NCI-H748 treated with DMSO at 0.1 percent for 48 hours (cell line): ENCODE measurements around the gene ARFGEF2.
"Not testable (repeated sequence)": the region's sequence is repeated elsewhere in the genome, so short reads cannot be mapped to it uniquely, and the experiment has no call there.

ENCODE experiments used
- DNase-seq: peaks from one replicate; lab custom pipeline; 2025; lab: John Stamatoyannopoulos, UW

Gene ARFGEF2

DNA sequence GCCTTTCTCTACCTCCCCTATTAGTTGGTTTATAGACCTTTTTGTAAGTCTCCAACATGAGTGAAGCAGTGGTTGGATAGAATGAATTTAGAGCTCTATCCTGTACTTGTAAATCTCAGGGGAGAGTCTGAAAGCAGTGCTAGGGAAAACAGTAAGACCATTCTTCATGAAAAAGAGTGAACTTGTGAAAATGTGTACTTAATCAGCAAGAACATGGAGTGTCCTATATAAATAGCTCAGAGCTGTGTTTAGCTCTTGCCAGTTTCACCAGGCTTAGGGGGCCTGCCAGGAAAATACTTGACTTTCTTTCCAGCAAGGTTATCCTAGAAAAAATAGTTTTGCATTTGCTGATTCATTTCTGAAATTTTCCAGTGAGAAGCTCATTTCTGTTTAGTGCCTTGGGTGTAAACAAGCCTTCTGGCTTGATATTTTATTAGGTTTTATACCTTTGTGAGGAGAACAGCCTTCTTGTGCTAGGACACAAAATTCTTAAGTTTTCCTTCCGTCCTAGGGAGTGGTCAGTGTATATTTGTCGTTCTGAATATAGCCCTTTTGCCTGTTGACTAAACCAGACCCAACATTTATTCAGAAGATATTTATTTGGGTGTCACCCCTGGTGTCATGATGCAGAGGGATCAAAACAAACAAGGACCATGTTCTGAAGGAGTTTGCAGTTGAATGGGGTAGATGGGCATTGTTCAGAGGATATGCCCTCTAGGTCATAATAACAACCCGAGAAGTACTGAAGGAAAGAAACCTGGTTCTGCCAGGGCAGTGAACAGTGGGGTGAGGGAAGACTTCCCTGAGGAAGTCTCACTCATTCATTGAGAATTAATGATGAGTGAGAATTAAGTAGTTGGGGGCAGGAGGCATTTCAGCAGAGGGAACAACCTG, 7.6 kb downstream of the ARFGEF2 start:
- DNase-seq: no peak

DNA sequence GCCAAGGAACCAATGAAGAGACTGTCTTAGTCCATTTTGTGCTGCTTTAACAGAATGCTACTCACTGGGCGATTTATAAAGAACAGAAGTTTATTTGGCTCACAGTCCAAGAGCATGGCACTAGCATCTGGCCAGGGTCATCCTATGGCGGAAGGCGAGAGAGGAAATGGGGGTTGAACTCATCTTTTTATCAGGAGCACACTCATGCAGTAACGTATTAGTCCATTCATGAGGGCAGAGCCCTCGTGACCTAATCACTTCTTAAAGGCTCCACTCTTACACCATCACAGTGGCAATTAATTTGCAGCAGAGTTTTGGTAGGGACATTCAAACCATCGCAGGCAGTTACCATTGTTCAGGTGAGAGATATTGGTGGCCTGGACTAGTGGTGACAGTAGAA, 8.5 kb downstream of the ARFGEF2 start:
- no peak for DNase-seq

DNA sequence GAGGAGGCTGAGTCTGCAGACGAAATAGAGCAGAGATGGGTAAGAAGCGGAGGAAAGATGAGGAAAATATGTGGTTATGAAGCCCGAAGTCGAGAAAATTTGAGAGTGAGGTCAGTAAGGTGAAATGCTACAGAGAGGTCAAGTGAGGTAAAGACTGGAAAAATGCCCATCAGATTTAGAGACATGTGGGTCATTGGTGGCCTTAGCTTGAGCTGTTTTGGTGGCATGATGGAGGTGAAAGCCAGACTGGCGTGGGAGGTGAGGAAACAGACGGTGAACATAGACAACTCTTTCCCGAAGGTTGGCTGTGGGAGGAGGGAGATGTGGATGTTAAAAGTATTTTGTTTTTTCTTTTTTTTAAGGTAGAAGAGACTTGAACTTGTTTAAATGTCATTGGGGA, 9.4 kb downstream of the ARFGEF2 start:
- DNase-seq: no peak

DNA sequence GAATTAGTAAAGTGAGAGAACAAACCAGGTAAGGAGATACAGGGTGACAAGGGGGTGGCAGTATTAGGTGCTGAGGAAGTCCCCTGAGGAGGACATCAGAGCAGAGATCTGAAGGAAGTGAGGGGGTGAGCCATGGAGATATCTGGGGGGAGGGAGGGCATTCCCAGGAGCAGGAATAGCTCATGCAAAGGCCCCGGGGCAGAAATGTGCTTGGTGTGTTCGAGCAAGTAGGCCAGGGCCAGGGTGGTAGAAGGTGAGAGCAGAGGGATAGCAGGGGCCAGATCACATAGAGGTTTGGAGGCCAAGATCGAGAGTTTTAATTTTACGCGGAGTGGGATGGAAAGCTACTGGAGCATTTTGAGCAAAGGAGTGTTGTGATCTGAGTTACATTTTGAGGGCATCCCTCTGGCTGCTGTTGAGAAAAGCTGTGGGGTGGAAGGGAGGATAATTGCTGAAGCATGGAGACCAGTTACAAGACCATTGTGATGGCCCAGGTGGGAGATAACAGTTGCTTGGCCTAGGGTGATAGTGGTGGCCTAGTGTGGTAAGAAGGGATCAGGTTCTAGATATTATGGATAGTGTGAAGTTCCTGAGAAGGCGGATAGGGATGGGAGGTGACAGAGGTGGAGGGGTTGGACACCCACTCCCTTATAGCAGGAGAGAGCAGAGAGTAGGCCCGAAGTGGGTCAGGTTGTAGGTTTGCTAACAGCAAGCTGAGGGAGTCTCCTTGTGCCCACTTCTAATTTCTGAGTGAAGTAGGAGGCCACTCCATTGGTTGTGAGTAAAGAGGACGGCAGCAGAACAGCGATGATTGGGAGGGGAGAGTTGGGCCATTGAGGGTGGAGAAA, 10.2 kb downstream of the ARFGEF2 start:
- DNase-seq: no peak

DNA sequence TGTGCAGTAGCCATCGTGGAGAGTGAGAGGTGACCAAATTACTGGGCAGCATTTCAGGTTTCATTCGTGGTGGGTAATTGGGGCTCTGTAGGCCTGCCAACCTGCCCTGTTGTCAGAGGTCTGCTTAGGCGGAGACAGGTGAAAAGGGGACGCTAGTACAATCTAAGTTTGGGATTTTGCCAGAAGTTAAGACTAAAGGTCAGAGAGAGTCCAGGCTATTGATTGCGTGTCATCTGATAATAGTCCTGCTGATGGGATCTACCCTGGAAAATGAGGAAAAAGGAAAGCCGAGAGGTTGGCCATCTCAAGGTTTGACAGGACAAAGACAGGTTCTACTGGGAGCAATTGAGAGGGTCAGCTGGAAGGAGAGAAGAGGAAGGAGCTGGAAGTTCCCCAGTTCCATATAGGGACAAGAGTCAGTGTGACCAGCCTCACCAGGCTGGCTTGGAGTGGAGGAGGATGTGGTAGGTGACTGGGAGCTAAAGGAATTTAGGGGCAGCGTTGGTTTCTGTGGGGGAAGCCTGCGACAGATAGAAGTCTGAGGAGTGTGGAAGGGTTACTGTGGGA, 10.9 kb downstream of the ARFGEF2 start:
- DNase-seq: no peak

DNA sequence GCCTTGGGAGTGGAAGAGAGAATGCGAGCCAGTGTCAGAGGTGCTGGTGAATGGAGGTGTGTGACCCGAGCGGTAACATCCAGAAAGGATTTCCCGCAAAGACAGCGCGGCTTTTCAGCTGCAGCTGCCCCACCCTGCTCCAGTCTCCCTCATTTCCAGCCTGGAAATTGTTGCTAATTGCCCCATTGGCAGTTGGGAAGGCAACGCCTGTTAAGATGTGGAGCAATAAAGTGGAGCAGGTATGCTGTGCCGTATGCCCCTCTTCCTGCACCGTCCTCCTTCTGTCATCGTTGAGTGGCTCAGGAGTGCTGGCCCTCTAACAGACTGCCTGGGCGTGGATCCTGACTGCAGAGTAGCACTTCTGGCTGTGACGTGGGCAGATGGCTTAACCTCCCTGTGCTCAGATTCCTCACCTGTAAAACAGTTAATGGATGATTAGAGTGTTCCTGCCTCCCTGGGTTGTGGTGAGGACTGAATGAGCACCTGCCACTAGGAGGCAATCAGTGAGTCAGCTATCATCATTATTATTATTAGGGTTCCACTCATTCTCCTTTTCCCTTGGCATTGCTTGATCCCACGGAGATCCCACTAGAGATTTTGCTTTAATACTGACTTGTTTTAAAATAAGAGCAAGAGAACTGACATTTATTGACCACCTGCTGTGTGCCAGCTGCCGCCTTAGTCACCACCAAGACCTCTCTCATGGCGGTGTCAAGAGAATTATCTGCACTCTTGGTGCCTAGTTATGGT, 11.7 kb downstream of the ARFGEF2 start:
- peak; percentile 33 for DNase-seq

DNA sequence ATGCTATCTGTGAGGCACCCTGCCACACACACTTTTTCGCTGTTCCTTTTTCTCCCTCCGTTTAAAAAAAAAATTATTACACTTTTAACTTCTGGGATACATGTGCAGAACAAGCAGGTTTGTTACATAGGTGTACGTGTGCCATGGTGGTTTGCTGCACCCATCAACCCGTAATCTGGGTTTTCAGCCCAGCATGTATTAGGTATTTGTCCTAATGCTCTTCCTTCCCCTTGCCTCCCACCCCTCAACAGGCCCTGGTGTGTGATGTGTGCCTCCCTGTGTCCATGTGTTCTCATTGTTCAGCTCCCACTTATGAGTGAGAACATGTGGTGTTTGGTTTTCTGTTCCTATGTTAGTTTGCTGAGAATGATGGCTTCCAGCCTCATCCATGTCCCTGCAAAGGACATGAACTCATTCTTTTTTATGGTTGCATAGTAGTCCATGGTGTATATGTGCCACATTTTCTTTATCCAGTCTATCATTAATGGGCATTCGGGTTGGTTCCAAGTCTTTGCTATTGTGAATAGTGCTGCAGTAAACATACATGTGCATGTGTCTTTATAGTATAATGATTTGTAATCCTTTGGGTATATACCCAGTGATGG, 12.9 kb downstream of the ARFGEF2 start:
- DNase-seq: not testable (repeated sequence)

DNA sequence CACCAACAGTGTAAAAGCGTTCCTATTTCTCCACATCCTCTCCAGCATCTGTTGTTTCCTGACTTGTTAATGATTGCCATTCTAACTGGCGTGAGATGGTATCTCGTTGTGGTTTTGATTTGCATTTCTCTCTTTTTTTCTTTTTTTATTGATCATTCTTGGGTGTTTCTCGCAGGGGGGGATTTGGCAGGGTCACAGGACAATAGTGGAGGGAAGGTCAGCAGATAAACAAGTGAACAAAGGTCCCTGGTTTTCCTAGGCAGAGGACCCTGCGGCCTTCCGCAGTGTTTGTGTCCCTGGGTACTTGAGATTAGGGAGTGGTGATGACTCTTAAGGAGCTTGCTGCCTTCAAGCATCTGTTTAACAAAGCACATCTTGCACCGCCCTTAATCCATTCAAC, 13.5 kb downstream of the ARFGEF2 start:
- not testable (repeated sequence) for DNase-seq

DNA sequence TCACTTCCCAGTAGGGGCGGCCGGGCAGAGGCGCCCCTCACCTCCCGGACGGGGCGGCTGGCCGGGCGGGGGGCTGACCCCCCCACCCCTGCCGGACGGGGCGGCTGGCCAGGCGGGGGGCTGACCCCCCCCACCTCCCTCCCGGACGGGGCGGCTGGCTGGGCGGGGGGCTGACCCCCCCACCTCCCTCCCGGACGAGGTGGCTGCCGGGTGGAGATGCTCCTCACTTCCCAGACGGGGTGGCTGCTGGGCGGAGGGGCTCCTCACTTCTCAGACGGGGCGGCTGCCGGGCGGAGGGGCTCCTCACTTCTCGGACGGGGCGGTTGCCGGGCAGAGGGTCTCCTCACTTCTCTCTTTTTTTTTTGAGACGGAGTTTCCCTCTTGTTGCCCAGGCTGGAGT, 14.7 kb downstream of the ARFGEF2 start:
- DNase-seq: not testable (repeated sequence)

DNA sequence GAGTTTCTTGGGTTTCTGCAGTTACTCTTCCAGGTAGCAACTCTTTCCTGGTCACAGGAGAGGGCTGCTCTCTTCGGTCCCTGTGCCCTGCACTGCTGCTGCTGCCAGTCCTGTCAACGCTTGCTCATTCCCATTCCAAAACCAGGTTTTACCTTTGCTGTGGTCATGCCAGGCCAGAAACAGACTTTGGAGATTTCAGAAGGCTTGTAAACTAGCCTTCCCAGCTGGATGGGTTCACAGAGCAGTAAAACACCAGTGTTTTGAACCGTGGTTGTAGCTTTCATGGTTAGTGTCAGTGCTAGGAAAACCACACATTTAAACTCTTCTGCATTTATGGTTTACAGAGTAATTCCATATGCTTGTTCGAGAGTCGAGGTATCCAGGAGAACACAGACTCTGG, 16.2 kb downstream of the ARFGEF2 start:
- no peak for DNase-seq

DNA sequence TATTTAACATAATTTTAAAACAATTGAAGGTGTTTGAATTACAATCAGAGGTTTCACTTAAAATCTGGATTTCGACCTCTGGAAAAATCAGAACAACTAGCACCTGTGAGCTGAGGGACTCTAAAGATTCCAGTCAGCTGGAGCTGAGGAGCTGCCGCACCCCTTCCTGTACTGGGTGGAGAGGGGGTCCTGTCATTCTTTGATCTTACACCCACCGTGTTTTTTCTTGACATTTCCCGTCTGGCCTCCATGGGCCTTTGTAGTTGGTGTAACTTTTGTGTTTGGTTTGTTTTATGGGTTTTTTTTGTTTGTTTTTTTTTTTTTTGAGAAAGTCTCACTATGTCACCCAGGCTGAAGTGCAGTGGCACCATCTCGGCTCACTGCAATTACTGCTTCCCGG, 17.2 kb downstream of the ARFGEF2 start:
- no peak for DNase-seq

DNA sequence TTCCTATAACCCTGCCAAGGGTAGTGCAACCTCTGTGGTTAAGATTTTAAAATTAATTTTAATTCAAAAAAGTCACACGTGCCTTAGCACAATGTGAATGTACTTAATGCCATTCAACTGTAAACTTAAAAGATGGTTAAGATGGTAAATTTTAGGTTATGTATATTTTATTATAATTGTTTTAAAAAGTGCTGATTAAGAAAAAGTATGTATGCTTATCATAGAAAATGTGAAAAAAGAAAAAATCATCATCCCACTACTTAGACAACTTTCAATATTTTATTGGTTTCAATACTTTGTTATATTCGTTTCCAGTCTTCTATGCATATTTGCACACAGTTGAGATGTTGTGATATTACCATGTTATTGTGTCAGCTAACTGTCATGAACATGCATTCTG, 18.7 kb downstream of the ARFGEF2 start:
- DNase-seq: no peak

DNA sequence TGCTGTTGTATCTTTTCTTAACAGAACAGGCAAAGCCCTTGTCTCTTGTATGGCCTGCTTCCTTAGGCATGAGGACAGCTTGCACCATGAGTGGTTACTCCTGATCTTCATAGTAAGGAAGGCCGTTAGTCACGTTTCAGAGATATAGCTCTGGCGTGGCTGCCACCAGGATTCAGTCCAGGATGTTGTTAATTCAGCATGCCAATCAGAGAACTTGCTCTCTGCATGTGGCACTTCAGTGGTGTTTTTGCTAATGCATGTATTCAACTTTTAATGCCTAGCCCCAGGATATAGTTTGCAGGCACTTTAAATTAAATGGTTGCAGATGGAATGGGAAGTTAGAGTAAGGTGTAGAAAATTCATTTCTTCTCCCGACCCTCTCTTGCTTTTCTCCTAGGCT, 20.0 kb downstream of the ARFGEF2 start:
- DNase-seq: no peak

DNA sequence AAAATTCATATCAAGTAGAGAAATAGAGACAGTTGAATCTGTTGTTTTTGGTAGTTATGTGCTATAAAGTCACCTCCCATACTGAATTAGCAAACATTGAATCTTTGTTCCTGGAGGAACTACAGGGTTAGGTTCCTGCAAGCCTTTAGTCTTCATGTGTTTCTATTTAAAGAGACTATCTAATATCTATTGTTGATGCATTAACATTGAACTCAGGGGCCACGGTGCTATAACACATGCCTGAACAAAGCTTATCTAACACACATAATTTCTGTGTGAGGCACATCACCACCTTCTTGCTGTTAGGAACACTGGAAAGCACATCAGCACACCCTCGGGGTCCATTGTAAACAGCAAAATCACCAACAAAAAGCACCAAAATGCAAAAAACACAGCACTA, 21.2 kb downstream of the ARFGEF2 start:
- no peak for DNase-seq

DNA sequence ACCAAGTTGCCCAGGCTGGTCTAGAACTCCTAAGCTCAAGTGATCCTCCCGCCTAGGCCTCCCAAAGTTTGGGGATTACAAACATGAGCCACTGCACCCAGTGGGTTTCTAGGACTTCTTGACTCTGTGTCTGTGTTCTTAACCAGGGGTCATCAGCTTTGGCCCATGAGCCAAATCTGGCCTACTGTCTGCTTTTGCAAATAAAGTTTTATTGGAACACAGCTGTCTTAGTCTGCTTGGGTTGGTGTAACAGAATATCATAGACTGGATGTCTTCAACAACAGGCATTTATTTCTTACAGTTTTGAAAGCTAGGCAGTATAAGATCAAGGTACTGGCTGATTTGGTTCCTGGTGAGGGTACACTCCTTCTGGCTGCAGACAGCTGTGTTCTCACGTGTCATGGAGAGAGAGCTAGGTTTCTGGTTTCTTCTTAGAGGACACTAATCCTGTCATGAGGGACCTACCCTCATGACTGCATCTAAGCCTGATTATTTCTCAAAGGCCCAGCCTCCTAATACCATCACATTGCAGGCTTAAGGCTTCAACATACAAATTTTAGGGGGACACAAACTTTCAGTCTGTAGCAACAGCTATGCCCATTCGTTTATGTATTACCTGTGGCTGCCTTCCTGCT, 23.3 kb downstream of the ARFGEF2 start:
- no peak for DNase-seq

DNA sequence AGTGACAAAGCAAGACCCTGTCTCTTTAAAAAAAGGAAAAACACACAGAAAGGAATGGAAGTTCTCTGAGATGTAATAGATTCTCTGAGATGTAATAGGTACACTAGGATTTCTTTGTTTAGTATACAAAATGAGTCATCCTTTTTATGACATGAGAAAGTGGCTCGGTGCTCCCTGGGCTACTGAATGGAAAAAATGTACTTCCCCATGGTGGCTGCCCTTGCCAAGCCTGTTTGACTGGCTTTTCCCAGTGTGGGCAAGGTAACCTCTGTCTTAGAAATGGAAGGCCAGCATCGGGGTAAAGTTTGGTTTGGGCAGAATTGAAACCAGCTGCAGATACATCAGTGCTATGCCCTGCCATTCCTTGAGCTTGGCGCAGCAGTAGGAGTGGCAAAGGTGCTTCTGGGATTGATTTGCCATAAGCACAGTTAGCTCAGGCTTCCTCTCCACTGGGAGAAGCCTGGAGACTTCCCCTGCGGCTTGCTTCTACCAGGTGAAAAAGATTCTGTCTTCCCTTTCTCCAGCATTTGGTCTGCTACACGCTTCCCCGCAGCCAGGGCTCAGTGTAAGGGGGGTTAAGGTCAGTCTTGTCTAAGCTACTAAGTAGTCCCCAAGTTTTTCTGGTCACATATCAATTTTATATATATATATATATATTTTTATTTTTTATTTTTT, 24.5 kb downstream of the ARFGEF2 start:
- DNase-seq: no peak

DNA sequence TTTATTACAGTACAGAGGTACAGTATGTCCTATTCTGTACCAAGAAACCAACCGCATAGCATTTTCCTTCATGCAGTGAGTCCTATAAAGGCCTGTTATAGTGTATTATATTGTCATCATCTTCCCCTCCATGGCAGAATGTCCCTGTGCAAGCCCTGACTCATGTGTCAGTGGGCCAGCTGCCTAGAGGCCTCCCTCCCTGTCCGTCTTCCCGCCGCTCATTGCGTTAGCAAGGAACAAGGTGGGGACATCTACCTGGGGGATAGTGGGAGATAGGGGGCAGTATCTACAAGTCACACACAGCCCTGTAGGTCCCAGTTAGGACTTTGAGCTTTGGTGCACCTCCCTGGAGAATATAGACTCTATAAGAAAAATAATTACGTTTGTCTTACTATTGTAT, 27.1 kb downstream of the ARFGEF2 start:
- DNase-seq: no peak

DNA sequence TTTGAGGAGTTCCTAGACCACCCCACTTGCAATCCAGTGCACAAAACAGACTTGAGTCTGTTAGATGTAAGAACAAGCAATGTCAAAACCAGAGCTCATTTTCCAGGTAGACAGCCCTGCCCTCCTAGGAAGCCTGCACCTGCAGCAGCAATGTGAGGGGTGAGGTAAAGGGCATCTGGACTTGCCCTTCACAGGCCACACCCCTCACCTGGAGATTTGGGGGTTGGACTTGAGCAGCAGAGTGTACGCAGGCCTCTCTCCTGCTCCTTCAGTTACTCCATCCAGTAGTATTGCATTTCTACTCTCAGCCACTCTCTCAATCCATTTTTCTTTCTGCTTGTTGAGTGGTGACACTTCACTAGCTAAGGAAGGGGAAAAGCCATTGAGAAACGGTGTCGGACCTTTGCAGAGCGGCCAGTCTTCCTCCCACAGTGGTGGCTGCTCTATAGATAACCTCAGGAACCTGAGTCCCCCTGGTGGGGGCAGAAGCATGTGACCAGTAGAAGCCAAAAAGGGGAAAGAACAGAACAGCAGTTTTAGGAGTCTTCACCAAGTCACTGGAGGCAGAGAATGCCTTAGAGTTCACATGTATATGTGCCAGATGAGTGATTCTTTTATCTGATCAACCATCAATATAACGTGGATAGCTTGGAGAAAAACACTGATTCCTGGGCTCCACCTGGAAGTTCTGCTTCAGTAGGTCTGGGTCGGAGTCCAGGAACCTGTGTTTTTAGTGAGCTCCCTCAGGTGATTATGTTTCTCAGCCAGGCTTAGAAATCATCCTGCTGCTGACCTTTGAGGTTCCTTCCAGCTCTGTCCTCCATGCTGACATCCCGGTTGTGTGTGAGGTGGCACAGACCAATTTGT, 28.0 kb downstream of the ARFGEF2 start:
- DNase-seq: no peak

DNA sequence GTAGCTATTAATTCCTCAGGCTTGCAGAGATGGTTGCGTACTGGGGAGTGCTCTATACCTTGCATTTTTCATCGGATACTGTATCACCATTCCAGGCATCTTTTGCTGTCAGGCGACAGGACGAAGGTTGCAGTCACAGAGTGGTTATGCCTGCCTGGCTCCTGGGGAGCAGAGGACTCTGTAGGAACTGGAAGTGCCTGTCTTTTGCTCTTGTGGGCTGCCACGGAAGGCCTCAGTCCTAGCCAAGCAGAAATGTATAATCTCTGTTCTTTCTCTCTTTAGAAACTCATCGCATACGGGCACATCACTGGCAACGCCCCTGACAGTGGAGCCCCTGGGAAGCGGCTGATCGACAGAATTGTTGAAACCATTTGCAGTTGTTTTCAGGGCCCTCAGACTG, 29.5 kb downstream of the ARFGEF2 start:
- no peak for DNase-seq

DNA sequence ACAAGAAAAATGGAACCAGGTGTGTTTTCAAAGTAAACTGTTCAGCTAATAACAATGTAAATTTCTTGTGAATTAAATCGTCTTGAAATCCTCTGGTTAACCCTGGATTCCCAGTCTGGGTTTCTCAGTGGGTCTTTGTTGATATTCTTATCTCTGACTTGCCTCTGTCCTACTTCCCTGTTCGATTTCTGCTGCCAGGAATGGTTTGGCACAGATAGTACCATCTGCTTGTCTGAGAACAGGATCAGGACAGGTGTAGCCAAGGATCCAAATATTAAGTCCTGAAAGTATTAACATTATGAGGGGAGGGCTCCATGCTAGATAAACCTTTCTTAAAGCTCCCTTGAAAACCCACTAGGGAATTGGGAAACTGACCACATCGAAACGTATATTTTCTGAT, 30.1 kb downstream of the ARFGEF2 start:
- DNase-seq: no peak
